MG63 (cell line): ENCODE data around the gene SNAPC2. TPM values are rescaled to one million over a fixed set of nuclear protein-coding genes. Genes with fewer than 3 reads are reported as not detected.

Source experiments
- DNase-seq: peaks from one replicate; pipeline ENCODE4 v3.0.0-alpha.2; 2020
- H3K27me3 ChIP-seq: fragments of 250-450 bp; sonication (Bioruptor Pico); 2 replicates; pipeline ENCODE4 v1.5.1; 2020; ENCODE audit warnings: mild to moderate bottlenecking, moderate library complexity
- H3K36me3 ChIP-seq: fragments of 250-450 bp; sonication (Bioruptor Pico); 2 replicates; pipeline ENCODE4 v1.5.1; 2020; ENCODE audit warnings: mild to moderate bottlenecking, moderate library complexity
- H3K4me3 ChIP-seq: fragments of 250-450 bp; sonication (Bioruptor Pico); 2 replicates; pipeline ENCODE4 v1.5.1; 2020; ENCODE audit warnings: mild to moderate bottlenecking, moderate library complexity
- H3K9me3 ChIP-seq: fragments of 250-450 bp; sonication (Bioruptor Pico); 2 replicates; pipeline ENCODE4 v1.5.1; 2020; ENCODE audit warnings: mild to moderate bottlenecking, moderate library complexity
- total RNA-seq: library from RNA; depleted of rRNA; stranded (reverse); fragments of >200 nt; shearing (Covaris generic); gene quantifications from 2 replicates; pipeline ENCODE4 v1.2.3, GENCODE V29; 2014; ENCODE audit warnings: low replicate concordance

Gene SNAPC2
- total RNA-seq, 1 experiment from 2014 or later = 39.9 TPM

- H3K36me3 ChIP-seq = peaks cover 70% of the 10 kb centered on the region
- peak within 1 kb of the TSS; percentile 99 for H3K4me3 ChIP-seq
- DNase-seq = peak; percentile 100
- H3K9me3 ChIP-seq = no peaks in the 10 kb centered on the region
- H3K27me3 ChIP-seq = no peaks in the 10 kb centered on the region
Measured at GRCh38 chr19:7903244-7904073, 16.7 kb upstream of the SNAPC2 start, which contains the start of gene MAP2K7. MAP2K7 (plus strand) TSS chr19:7903877; CDS start chr19:7903945, 68 bp downstream.

GRCh38 chr19:7904074-7905020 is 15.8 kb upstream of the SNAPC2 start:
- peak; percentile 47 for DNase-seq
- Histone ChIP-seq H3K4me3 (peak overlapping the region; percentile 99), H3K9me3 (no peaks in the 10 kb centered on the region), H3K27me3 (no peaks in the 10 kb centered on the region), H3K36me3 (peaks cover 68% of the 10 kb centered on the region)

- H3K9me3 ChIP-seq = no peaks in the 10 kb centered on the region
- DNase-seq = no peak
- peaks cover 68% of the 10 kb centered on the region for H3K36me3 ChIP-seq
- H3K4me3 ChIP-seq = peak overlapping the region; percentile 99
- H3K27me3 ChIP-seq = no peaks in the 10 kb centered on the region
Measured at GRCh38 chr19:7905268-7905667, 14.9 kb upstream of the SNAPC2 start.

GRCh38 chr19:7905859-7906258 is 14.3 kb upstream of the SNAPC2 start:
- DNase-seq = no peak
- H3K4me3 ChIP-seq = no peak overlapping the region
- peaks cover 74% of the 10 kb centered on the region for H3K36me3 ChIP-seq
- H3K9me3 ChIP-seq = no peaks in the 10 kb centered on the region
- H3K27me3 ChIP-seq = no peaks in the 10 kb centered on the region

- no peak overlapping the region for H3K4me3 ChIP-seq
- DNase-seq = no peak
- no peaks in the 10 kb centered on the region for H3K27me3 ChIP-seq
- peaks cover 77% of the 10 kb centered on the region for H3K36me3 ChIP-seq
- H3K9me3 ChIP-seq = no peaks in the 10 kb centered on the region
Measured at GRCh38 chr19:7907122-7907521, 13.0 kb upstream of the SNAPC2 start.

GRCh38 chr19:7907544-7907943 is 12.6 kb upstream of the SNAPC2 start:
- Histone ChIP-seq H3K27me3 (no peaks in the 10 kb centered on the region), H3K36me3 (peaks cover 76% of the 10 kb centered on the region), H3K9me3 (no peaks in the 10 kb centered on the region), H3K4me3 (no peak overlapping the region)
- no peak for DNase-seq

- Histone ChIP-seq H3K36me3 (peaks cover 77% of the 10 kb centered on the region), H3K27me3 (no peaks in the 10 kb centered on the region), H3K4me3 (no peak overlapping the region), H3K9me3 (no peaks in the 10 kb centered on the region)
- no peak for DNase-seq
Measured at GRCh38 chr19:7908078-7908699, 11.9 kb upstream of the SNAPC2 start.

GRCh38 chr19:7908742-7909461 is 11.2 kb upstream of the SNAPC2 start:
- Histone ChIP-seq H3K36me3 (peaks cover 77% of the 10 kb centered on the region), H3K9me3 (no peaks in the 10 kb centered on the region), H3K4me3 (no peak overlapping the region), H3K27me3 (no peaks in the 10 kb centered on the region)
- DNase-seq = no peak

GRCh38 chr19:7909471-7910067 is 10.6 kb upstream of the SNAPC2 start:
- Histone ChIP-seq H3K27me3 (peaks cover 1% of the 10 kb centered on the region; the same call in 1 of the 2 replicates), H3K4me3 (no peak overlapping the region), H3K9me3 (no peaks in the 10 kb centered on the region), H3K36me3 (peaks cover 72% of the 10 kb centered on the region)
- no peak for DNase-seq

GRCh38 chr19:7910321-7911161 is 9.6 kb upstream of the SNAPC2 start:
- no peaks in the 10 kb centered on the region for H3K9me3 ChIP-seq
- no peak overlapping the region for H3K4me3 ChIP-seq
- peaks cover 62% of the 10 kb centered on the region for H3K36me3 ChIP-seq
- DNase-seq = no peak
- peaks cover 11% of the 10 kb centered on the region for H3K27me3 ChIP-seq

GRCh38 chr19:7911508-7912143 is 8.5 kb upstream of the SNAPC2 start:
- no peak for DNase-seq
- Histone ChIP-seq H3K36me3 (peaks cover 51% of the 10 kb centered on the region), H3K27me3 (peaks cover 22% of the 10 kb centered on the region), H3K4me3 (no peak overlapping the region), H3K9me3 (no peaks in the 10 kb centered on the region)

- DNase-seq = no peak
- no peak overlapping the region for H3K4me3 ChIP-seq
- peaks cover 47% of the 10 kb centered on the region for H3K36me3 ChIP-seq
- H3K27me3 ChIP-seq = peaks cover 26% of the 10 kb centered on the region
- no peaks in the 10 kb centered on the region for H3K9me3 ChIP-seq
Measured at GRCh38 chr19:7912144-7912696, 7.9 kb upstream of the SNAPC2 start.

- no peak for DNase-seq
- peaks cover 41% of the 10 kb centered on the region for H3K36me3 ChIP-seq
- H3K4me3 ChIP-seq = no peak overlapping the region
- H3K27me3 ChIP-seq = peaks cover 29% of the 10 kb centered on the region
- no peaks in the 10 kb centered on the region for H3K9me3 ChIP-seq
Measured at GRCh38 chr19:7912697-7913564, 7.2 kb upstream of the SNAPC2 start.

GRCh38 chr19:7913652-7914051 is 6.5 kb upstream of the SNAPC2 start:
- peaks cover 32% of the 10 kb centered on the region for H3K27me3 ChIP-seq
- H3K36me3 ChIP-seq = peaks cover 36% of the 10 kb centered on the region
- no peak for DNase-seq
- no peaks in the 10 kb centered on the region for H3K9me3 ChIP-seq
- H3K4me3 ChIP-seq = no peak overlapping the region
